Inferior parietal cortex (tissue), 1 donor: ENCODE data around the gene BHLHA9.
"Not testable (repeated sequence)": the region's sequence is repeated elsewhere in the genome, so short reads cannot be mapped to it uniquely, and the experiment has no call there.

ENCODE experiments used
- DNase-seq: peaks from one replicate; pipeline ENCODE4 v3.0.0-alpha.2; 2016; ENCODE audit errors: extremely low spot score

BHLHA9 gene

DNA sequence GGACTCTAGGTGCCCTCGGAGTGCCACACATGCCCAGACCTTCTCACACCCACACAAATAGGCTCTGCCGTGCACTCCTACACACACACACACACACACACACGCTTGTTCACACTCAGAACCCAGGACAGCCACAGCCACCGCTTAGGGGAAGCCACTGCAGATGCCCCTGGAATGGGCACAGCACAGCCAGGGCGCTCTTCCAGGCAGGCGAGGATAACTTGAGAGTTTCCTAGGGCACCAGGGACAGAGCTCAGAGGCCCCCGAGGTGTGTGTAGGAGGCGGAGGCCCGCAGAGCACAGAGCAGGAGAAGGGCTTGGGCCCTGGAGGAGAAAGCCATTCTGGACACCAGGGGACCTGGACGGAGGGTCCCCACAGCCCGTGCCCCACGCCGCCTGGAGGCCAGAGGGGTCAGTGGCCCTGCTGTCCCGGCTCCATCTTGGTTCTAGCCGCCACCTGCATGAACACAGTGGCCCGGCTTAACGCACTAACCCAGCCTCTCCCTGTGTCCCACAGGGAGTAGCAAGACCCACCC is 30.2 kb downstream of the BHLHA9 start:
- DNase-seq = no peak

DNA sequence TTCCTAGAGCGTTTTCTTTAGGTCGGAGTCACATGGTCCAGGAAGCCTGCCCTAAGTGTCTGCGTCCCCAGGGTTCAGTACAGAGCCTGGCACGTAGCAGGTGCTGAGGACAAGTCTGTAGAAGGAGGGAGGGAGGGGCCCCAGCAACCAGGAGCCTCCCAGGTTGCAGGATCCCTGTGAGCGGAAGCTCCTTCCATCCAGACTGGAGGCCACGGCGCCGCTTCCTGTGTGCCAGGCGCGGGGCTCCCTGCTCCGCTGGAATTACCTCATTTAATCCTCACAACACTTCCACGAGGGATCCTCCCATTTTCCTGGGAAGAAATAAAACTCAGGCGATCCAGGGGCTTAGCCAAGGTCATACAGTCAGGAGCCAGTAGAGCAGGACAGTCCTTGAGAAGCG is 31.3 kb downstream of the BHLHA9 start:
- DNase-seq = no peak

DNA sequence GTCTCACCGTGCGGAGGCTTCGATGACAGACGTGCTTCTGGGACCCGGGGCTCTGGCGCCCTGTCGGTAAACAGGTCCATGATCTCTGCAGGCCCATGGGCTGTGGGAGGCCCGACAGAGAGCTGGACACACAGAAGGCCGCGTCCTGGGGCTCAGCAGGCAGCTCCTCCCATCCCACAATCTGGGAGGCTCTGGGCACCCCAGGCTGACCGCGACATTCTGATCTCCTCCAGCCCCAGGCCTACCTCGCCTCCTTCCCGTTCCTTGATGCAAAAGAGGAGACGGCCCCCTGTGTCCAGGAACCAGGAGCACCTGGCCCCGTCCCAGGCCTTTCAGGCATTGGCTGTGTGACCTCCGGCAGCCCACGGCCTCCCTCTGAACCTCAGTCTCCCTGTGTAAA is 32.5 kb downstream of the BHLHA9 start:
- DNase-seq = no peak

DNA sequence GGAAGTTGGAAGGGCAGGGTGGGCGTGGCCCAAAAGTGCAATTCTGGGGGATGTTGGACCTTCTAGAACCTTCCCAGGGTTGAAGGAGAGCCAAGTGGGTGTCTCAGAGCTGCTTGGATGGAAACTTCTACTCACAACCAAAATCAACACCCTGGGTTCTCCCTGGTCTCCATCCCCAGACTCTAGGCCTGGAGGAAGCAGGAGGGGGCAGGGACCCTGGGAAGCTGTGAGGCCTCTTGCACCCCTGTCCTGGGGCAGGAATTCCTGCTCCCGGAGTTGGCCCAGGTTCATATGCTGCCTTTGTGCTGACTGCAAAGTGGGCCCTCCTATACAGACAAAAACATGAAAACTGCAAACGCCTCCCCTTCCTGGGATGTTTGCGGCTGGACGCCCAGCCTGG is 34.3 kb downstream of the BHLHA9 start:
- DNase-seq = no peak

DNA sequence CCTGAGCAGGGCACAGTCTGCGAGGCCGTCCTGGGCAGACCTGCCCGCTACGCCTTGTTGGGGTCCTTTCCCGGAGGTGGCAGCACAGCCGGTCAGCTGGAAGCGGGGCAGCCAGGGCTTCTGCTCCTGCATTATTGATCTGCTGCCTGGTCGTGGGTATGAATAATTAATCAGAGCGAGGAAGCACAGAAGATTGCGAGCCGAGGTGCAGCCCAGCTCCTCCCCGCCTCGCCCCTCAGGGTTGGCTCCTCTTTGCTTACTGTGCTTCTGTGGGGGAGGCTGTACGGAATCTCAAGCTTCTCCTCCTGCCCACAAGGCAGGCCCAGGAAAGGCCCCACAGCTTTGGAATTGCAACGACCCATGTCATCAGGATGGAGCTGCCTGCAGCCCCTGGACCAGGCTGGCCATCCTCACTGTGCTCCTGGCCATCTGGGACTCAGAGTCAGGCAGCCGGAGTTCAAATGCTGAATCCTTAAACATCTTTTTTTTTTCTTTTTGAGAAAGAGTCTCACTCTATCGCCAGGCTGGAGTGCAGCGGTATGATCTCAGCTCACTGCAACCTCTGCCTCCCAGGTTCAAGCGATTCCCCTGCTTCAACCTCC is 34.8 kb downstream of the BHLHA9 start:
- DNase-seq = no peak

DNA sequence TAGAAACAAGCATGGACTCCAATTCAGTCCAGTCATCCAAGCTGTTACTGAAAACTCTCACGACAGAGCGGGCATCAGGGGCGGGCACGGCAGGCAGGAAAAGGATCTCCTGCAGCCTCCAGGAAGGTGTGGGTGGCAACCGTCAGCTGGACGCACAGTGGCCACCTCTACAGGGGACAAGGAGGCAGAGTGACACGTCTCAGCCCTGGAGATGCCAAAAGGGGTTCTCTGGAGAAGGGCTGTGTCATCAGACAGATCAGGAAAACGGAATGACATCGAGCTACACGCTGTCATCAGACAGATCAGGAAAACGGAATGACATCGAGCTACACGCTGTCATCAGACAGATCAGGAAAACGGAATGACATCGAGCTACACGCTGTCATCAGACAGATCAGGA is 37.6 kb downstream of the BHLHA9 start:
- not testable (repeated sequence) for DNase-seq

DNA sequence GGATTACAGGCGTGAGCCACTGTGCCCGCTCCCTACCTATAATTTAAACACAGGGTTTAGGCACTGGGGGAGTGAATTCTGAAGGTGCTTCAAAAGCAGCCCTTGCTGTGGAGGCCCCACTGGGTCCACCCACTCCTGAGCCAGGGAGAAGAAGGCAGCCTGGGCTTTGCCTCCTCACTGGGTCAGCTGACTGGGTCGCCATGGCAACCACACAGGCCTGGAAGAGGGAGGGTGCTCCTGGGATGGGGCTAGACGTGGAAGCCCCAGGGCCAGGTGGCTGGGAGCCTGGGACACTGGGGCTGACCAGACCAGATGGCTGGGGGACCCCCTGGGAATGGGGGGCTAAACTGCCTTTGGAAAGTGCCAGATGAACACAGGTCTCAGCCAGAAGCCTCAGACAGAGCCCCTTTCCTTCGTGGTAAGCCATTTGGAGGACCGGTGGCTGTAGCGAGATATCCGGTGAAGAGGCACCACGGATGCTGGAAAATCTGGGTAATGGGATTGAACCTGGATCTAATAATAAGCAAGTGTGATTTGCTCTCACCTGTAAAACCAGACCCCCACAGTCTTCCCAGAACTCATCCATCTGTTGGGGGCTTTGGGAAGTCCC is 42.1 kb downstream of the BHLHA9 start:
- no peak for DNase-seq

DNA sequence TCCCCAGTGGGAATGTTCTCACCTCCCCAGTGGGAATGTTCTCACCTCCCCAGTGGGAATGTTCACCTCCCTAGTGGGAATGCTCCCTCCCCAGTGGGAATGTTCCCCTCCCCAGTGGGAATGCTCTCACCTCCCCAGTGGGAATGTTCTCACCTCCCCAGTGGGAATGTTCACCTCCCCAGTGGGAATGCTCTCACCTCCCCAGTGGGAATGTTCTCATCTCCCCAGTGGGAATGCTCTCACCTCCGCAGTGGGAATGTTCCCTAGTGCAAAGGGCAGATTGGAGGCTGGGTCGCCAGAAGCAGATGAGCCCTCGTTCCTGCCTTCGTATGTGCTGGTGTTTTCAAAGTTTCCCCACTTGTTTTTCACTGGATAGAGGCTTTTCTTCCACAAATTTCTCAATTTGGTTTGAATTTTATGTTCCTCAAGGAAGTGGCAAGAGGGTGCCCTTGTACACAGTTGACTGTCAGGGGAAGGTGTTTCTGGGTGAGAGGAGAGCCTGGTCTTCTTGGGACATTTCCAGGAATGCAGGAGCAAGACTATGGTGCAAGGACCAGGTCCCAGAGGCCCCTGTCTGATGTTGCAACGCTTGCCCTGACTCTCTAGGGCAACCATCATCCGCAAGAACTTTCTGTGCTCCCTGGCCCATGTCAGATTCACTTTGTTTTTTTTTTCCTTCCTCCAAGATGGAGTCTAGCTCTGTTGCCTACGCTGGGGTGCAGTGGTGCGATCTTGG is 43.2 kb downstream of the BHLHA9 start:
- DNase-seq = no peak

DNA sequence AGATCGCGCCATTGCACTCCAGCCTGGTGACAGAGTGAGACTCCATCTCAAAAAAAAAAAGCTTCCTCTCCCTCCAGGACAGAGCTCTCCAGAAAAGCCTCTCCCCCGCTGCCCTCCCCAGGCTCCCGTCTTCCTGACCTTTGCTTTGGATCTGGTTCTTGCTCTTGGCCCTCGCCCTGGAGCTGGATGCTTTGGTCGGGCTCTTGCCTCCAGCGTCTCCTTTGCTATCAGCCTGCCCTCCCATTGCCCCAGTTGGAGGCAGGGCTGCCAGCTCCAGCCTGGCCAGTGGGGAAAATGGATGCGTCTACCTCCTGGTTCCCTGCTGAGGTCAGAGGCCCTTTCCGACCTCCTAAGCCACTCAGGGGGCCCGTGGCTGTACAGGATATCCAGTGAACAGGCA is 45.2 kb downstream of the BHLHA9 start:
- DNase-seq = no peak

DNA sequence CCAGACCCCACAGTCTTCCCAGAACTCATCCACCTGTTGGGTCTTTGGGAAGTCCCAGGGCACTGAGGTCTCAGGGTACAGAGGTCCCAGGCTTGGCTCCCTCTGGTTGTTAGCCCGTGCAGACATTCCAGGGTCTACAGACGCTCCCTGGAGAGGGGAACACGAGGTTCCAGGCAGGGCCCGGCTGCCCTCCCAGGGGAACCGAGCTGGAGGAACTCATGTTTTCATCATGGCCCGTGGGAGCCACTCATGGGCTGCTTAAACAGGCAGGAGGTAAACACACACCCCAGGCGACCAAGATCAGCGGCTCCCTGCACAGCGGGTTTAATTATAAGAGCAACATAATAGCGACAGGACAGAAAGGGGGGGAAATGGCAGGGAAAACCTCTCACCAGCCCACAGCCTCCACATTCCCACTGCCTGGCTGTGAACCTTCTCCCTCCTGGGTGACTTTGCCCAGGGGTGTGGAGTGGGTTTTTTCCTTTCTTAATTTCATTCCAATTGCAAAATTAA is 45.7 kb downstream of the BHLHA9 start:
- no peak for DNase-seq
